NCI-H748 treated with DMSO at 0.1 percent for 48 hours (cell line): ENCODE measurements around the gene ZBTB8OS.
"Not testable (repeated sequence)": the region's sequence is repeated elsewhere in the genome, so short reads cannot be mapped to it uniquely, and the experiment has no call there.

Source experiments
- DNase-seq: peaks from one replicate; lab custom pipeline; 2025; lab: John Stamatoyannopoulos, UW

The ZBTB8OS gene

DNA sequence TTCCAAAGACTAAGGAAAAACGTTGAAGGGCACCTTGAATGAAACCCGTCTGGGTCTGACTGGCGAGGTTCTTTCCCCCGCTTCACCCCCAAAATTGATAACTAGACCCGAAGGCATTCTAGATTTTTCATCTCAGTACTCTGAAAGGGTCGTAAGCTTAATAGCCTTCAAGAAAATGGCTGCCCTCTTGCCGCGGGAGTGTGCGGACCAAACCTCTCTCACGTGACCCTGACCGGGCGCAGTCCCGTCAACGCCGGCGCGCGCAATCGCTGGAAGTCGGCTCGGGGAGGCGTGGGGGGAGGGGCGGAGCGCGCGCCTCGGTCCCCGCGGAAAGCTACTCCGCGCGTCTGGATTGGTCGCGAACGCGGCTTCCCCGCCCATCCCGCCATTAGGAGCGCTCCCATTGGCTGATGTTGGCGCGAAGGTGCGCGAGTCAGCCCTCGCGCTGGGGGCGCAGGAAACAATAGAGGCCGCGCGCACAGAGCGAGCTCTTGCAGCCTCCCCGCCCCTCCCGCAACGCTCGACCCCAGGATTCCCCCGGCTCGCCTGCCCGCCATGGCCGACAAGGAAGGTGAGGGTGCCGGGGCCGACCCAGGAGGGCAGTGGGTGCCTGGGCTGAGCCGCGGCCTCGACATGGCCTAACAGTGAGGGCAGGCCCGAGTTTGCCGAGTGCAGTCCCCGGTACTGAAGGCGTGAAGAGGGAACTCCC is 556 bp upstream of the ZBTB8OS start, which contains the start of gene RBBP4:
RBBP4 (plus strand) TSS at position 457 of the 709 bp plus-strand sequence; CDS start at position 556, 99 bp downstream.
- peak; percentile 81 for DNase-seq

DNA sequence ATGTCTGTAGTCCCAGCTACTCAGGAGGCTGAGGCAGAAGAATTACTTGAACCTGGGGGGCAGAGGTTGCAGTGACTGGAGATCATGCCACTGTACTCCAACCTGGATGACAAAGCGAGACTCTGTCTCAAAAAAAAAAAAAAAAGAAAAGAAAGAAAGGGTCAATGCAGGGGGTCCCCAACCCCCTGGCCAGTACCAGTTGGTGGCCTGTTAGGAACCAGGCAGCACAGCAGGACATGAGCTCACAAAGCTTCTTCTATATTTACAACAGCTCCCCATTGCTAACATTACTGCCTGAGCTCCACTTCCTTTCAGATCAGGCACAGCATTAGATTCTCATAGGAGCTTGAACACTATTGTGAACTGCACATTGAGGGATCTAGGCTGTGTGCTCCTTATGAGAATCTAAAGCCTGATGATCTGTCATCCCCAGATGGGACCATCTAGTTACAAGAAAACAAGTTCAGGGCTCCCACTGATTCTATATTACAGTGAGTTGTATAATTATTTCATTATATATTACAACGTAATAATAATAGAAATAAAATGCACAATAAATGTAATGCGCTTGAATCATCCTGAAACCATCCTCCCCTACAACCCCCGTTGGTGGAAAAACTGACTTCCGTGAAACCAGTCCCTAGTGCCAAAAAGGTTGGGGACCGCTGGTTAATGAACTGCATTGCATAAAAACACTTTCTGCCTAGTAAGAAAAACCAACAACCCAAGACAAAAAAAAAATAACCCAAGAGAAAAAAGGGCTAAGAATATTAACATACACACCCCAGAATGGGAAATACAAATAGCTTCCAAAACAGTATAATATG is 2.8 kb downstream of the ZBTB8OS start:
- DNase-seq, result no peak

DNA sequence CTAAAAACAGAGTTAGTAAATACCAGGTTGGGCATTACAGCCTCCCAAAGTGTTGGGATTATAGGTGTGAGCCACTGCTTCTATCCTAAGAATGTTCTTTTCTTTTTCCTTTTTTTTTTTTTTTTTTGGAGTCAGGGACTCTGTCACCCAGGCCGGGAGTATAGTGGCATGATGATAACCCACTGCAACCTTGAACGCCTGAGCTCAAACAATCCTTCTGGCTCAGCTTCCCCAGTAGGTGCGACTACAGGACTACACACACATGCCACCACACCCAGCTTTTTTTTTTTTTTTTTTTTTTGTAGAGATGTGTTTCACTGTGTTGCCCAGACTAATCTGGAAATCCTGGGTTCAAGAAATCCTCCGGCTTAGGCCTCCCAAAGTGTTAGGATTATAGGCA is 5.9 kb downstream of the ZBTB8OS start:
- no peak for DNase-seq

DNA sequence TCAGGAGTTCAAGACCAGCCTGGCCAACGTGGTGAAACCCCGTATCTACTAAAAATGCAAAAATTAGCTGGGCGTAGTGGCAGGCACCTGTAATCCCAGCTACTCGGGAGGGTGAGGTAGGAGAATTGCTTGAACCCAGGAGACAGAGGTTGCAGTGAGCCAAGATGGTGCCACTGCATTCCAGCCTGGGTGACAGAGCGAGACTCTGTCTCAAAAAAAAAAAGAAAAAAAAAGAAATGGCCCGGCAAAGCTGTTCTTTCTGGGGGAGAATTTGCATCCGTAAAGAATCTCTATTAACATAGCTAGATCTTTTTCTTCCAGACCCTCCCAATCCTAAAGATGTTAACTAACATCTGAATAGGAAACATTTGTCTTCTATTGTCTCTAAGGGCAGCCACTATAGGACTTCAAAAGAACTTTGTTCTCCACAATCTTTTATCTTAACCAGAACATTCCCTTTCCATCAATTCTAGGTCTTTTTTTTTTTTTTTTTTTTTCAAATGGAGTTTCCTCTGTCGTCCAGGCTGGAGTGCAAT is 8.0 kb downstream of the ZBTB8OS start:
- DNase-seq, result not testable (repeated sequence)

DNA sequence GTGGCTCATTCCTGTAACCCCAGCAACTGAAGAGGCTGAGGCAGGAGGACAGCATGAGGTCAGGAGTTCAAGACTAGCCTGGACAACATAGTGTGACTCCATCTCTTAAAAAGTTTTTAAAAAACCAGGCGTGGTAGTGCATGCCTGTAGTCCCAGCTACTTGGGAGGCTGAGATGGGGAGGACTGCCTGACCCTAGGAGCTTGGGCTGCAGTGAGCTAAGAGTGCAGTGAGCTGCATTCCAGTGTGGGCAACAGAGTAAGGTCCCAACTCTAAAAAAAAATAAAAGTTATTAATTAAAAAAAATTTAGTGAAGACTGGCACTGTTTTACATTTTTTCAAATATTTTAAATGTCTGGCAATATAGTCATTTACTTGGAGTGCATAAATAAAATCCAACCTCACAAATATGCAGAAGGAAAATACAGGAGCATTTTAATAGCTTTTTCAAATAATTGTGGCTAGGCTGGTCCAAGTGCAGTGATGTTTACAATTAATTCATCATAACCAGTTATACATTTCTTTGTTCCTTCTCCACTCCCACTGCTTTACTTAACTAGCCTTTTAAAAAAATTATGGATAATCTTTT is 10.8 kb downstream of the ZBTB8OS start:
- no peak for DNase-seq

DNA sequence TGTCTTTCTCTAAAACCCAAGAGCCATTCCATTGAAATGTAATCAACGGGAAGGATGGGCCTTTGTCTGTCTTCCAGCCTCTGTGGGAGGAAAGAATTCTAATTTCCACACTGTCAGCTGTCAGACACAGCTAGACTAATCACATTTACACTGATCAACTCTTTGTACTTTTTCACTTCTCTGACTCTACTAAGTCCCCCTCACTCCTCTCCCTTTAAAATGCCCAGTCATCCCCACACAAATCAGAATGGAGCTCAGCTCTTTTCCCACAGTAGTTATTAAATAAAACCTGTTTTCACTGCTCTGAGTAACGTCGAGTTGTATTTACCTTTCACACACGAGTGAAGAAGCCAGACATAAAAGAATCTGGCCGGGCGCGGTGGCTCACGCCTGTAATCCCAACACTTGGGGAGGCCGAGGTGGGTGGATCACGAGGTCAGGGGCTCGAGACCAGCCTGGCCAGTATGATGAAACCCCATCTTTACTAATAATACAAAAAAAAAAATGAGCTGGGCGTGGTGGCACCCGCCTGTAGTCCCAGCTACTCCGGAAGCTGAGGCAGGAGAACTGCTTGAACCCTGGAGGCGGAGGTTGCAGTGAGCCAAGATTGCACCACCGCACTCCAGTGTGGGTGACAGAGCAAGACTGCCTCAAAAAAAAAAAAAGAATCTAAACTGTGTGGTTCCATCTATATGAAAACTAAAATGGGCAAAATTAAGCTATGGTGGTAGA is 13.3 kb downstream of the ZBTB8OS start:
- DNase-seq, result no peak

DNA sequence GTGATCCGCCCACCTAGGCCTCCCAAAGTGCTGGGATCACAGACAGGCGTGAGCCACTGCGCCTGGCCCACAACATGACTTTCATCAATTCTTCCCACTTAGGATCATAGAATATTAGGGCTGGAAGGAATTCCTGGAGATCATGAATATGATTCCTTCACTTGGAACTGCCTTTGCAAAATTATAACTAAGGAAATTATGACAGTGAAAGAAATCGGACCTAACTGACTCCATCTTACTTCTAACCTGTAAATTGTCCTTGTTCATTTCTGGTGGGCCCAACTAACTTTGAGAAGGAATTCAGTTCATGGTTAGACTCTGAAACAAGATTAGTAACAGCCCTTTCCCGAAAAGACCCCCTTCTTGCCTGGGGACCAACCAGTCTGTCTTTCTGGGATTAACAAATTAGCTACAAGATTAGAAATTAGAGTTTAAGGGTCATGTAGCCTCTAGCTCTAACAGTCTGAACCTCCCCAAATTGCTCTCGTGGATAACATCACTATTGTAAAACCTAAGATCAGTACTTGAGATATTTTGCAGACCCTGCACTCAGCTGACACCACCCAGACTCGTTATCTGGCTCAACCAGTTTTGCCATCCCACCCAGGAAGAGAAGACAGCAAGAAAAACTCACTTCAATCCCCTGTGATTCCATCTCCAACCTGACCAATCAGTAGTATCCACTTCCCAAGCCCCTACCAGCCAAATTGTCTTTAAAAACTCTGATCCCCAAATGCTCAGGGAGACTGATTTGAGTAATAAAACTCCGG is 14.7 kb downstream of the ZBTB8OS start:
- DNase-seq, result no peak

DNA sequence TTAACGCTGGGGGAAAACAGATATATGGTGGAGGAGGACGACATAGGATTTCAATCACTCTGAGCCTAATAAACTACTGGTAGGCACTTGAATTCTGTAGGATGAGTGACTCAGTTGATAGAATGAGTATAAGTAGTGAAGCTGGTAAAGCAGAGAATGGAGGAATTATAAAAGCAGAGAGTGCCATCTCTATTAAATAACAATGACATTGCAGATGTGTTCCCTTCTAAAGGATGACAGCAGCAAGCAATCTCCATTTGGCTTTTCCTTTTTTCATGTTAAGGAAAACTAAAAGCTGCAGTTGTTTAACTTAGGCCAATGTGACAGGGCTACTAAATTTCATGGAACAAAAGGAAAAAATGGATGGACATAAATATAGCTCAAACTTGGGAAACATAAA is 17.5 kb downstream of the ZBTB8OS start:
- DNase-seq, result no peak

DNA sequence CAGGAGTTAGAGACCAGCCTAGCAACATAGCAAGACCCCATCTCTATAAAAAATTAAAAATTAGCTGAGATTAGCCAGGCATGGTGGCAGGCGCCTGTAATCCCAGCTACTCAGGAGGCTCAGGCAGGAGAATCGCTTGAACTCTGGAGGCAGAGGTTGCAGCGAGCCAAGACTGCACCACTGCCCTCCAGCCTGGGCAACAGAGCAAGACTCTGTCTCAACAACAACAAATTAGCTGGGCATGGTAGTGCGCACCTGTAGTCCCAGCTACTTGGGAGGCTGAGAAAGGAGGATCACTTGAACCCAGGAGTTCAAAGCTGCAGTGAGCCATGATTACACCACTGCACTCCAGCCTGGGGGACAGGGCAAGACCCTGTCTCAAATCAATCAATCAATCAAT is 20.2 kb downstream of the ZBTB8OS start:
- not testable (repeated sequence) for DNase-seq

DNA sequence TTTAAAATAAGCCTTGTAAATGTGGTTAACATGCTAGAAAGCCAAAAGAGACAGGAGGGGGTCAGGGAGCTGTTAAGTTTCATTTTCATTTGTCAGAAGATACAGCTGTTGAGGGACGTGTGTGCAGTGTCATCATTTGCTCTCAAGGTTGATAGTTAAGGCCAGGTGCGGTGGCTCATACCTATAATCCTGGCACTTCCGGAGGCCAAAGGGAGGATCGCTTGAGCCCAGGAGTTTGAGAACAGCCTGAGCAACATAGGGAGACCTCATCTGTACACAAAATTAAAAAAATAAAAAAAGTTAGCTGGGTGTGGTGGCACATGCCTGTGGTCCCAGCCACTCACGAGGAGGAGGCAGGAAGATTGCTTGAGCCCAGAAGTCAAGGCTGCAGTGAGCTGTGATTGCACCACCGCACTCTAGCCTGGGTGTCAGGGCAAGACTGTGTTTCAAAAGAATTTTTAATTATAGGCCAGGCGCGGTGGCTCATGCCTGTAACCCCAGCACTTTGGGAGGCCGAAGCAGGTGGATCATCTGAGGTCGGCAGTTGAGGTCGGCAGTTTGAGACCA is 22.7 kb downstream of the ZBTB8OS start:
- DNase-seq, result no peak

DNA sequence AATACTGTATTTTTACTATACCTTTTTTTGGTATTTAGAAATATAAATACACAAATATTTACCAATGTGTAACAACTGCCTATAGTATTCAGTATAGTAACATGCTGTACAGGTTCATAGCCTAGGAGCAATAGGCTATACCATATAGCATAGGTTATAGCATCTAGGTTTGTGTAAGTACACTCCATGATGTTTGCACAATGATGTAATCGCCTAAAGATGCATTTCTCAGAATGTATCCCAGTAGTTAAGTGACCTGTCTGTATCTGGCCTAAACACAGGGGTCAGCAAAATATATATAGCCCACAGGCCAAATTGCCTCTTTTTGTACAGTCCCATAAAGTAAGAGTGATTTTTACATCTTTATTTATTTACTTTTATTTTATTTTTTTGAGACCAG is 24.2 kb downstream of the ZBTB8OS start:
- DNase-seq, result no peak

DNA sequence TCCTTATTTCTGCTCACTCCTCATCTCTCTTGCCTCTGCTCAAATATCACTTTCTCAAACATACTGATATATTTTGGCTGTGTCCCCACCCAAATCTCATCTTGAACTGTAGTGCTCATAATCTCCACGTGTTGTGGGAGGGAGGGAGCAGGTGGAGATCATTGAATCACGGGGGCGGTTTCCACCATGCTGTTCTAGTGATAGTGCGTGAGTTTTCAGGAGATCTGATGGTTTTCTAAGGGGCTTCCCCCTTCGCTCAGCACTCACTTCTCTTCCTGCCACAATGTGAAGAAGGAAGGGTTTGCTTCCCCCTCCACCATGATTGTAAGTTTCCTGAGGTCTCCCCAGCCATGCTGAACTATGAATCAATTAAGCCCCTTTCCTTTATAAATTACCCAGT is 26.6 kb downstream of the ZBTB8OS start:
- no peak for DNase-seq

DNA sequence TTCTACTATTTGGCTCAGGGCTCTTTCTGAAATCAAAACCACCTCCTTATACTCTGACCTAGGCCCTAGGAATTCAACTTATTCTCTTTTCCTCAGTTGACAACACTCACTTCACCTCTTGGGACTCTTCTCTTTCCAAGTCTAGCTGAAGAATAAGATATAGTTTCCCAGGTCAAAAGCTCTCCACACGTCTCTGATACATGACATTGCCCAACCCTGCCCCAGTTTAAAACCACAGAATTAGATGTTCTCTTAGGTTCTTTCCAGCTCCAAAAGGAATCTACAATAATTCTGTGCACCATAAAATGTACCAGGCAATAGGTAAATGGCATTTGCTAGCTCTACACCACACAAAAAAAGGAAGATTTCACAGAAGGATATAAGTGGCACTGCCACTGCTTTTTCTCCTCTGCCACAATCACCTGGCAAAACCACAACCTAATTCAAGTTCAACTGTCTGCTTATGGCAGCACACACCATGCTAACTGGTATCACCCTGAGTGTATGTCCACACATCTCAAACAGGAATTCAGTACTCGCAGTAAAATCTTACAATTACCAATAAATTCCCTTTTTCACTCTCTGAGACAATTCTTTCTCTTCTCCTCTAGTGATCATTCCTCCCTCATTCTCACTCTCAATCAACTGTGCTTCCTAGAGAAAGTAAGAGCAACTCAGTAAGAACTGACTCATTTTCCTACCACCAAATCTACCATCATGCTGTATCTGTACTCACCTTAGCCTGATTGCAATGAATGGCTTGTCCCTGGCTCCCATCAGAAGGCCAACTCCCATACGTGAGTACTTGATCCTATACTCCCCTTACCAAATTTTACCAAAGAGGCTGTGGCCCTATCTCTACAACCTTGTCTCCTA is 27.3 kb downstream of the ZBTB8OS start:
- DNase-seq, result no peak

DNA sequence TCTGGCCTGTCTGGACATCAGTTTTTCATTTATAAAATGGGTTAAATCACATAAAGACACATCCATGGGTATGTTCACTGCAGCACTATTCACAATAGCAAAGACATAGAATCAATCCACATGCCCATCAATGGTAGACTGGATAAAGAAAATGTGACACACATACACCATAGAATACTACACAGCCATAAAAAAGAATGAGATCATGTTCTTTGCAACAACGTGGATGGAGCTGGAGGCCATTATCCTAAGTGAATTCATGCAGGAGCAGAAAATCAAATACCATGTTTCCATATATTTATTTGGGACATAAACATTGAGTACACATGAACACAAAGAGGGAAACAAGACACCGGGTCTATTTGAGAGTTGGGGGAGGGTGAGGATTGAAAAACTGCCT is 28.1 kb downstream of the ZBTB8OS start:
- no peak for DNase-seq

DNA sequence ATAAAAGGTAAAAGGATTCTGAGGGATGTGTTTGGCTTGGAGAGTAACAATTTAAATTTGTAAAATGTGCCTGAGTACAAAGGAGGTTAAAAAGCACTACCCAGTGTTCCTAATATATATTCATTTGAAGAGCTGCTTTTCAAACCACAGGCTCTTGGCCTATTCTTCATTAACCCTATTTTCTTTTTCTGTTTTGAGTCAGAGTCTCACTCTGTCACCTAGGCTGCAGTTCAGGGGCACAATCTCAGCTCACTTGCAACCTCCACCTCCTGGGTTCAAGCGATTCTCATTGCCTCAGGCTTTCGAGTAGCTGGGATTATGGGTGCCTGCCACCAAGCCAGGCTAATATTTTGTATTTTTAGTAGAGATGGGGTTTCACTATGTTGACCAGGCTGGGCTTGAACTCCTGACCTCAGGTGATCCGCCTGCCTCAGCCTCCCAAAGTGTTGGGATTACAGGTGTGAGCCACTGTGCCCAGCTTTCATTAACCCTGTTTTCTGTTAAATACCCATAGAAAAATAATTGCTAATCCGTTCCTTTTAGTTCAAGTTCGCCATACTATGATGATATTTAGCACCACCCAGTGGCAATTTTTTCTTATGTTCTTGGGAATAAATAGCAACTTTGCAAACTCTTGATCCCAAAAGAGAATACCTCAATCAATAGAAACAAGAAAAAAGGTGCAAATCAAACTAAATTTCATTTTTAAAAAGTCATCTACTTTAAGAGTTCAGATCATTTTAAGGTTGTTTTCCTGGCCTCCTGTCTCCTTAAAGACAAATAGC is 30.5 kb downstream of the ZBTB8OS start:
- DNase-seq, result no peak

DNA sequence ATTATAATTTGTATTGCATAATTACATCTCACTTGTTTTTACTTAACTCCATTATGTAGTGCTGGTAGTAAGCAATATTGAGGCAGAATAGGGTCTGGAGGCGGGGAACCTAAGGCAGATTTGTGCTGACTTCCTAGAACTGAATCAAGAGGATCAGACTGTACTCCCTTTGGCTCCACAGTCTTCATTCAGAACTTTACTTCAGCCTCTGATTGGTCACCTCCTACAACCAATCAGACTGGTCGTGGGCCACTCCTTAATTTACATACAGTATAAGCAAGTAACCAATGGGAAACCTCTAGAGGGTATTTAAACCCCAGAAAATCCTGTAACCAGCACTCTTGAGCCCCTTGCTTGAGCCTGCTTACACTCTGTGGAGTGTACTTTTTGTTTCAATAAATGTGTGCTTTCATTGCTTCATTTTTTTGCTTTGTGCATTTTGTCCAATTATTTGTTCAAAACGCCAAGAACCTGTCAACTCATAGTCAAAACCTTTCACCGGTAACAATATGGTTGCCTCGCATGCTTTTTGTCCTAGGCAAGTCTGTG is 31.6 kb downstream of the ZBTB8OS start:
- no peak for DNase-seq

DNA sequence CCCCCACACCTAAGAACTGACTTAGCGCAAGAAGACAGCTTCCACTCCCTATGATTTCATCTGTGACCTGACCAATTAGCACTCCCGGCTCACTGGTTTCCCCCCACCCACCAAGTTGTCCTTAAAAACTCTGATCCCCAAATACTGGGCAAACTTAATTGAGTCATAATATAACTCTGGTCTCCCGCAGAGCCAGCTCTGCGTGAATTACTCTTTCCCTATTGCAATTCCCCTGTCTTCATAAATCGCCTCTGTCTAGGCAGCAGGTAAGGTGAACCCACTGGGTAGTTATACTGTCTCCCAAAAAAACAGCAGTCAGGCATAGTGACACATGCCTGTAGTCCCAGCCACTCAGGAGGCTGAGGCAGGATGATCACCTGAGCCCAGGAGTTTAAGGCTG is 36.9 kb downstream of the ZBTB8OS start:
- no peak for DNase-seq

DNA sequence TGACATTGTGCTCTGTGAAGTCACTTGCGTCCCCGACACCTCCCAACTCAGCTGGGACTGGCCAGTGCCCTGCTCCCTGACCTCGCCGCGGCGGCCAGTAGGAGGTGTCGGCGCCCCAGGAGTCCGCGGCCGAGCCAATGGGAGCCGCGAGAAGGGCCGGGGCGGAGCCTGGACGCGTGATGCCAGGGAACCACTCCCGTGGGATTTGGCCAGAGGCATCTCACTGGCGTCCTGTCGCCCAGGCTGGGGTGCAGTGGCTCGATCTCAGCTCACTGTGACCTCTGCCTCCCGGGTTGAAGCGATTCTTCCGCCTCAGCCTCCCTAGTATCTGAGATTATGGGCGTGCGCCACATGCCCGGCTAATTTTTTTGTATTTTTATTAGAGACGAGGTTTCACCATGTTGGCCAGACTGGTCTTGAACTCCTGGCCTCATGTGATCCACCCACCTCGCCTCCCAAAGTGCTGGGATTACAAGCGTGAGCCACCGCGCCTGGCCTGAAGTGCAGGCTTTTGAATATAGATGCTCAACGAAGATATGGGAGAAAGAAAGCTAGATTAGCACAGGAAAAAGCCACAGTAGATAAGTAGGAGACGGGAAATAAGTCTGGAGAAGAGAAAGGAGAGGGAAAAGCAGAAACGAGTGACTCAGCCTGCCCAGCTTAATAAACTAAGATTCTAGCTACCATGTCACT is 38.0 kb downstream of the ZBTB8OS start:
- DNase-seq, result peak; percentile 14
